Esophagus squamous epithelium (tissue), 4 donors: ENCODE results near the gene TESK2.

Experiments
- CTCF ChIP-seq, 6 experiments: fragments of 450-650 bp in 4 of 6; fragments of 200-600 bp in 2 of 6; sonication (generic) in 2 of 6; IDR thresholded peaks; one replicate each; pipeline ENCODE4 v1.5.1; 2016 to 2019; ENCODE audit warnings: antibody characterized with exemption in 6 of 6, mild to moderate bottlenecking in 4 of 6, moderate library complexity in 4 of 6
- POLR2A ChIP-seq, 4 donors: fragments of 450-650 bp; IDR thresholded peaks; one replicate each; pipeline ENCODE4 v1.6.1; 2017; ENCODE audit warnings: antibody characterized with exemption in 4 of 4, mild to moderate bottlenecking in 4 of 4, moderate library complexity in 3 of 4

- TF ChIP-seq CTCF (IDR thresholded peaks at IDR 0.05) (no peak), POLR2A (IDR thresholded peaks at IDR 0.05) (no peak)
Observed at GRCh38 chr1:45456531-45456930, 34.4 kb downstream of the TESK2 start.
